HCT116 (cell line): ENCODE measurements around the gene CIT. TPM values are rescaled to one million over a fixed set of nuclear protein-coding genes. Genes with fewer than 3 reads are reported as not detected.

ENCODE experiments used
- ATAC-seq: fragments of 200-7000 bp; cut with Tn5 transposase; 2 replicates; pipeline ENCODE4 v1.9.1; 2020; ENCODE audit warnings: mild to moderate bottlenecking, moderate library complexity
- BruUV-seq: library from RNA; stranded (reverse); fragments of 400-500 nt; replicated peaks from 2 replicates; lab custom pipeline; 2021; lab: Mats Ljungman, UMichigan
- CTCF ChIA-PET: fragments of 300-600 bp; sonication (Branson Sonifier 250); formaldehyde crosslinking; loops from one replicate; lab custom pipeline; 2021; ENCODE audit warnings: antibody characterized with exemption; lab: Charles Lee
- POLR2A ChIA-PET: fragments of 300-600, 350-600 bp; sonication (Branson Sonifier 250); formaldehyde crosslinking; loops from one replicate; lab custom pipeline; 2021; ENCODE audit warnings: antibody characterized with exemption; lab: Charles Lee
- RAD21 ChIA-PET, 2 experiments: fragments of 300-600 bp; sonication (Branson Sonifier 250); formaldehyde crosslinking; loops; one replicate each; lab custom pipeline; 2023; ENCODE audit warnings: low total read pairs in 2 of 2; ENCODE audit not compliant: uncharacterized antibody in 2 of 2, unreplicated experiment in 2 of 2, low non-redundant PET in 1 of 2; lab: Charles Lee
- DNase-seq: peaks from one replicate; pipeline ENCODE4 v3.0.0-alpha.2; 2010; ENCODE audit warnings: low read depth, low spot score
- H2AFZ ChIP-seq: fragments of 200-600 bp; shearing (Covaris generic), sonication (generic); 2 replicates; pipeline ENCODE4 v1.6.1; 2017; ENCODE audit warnings: low read depth, mixed run types, mixed read lengths, antibody characterized with exemption, low read length; ENCODE audit not compliant: poor library complexity, severe bottlenecking
- H3K27ac ChIP-seq: 2 replicates; pipeline ENCODE4 v1.5.1; 2012; ENCODE audit warnings: low read depth, low read length
- H3K27me3 ChIP-seq: fragments of 200-600 bp; sonication (generic); 2 replicates; pipeline ENCODE4 v1.6.1; 2016; ENCODE audit warnings: mixed run types, low read length, mixed read lengths; ENCODE audit not compliant: insufficient read depth
- H3K36me3 ChIP-seq, 2 experiments: fragments of 200-500 bp in 1 of 2; fragments of 200-600 bp in 1 of 2; sonication (Bioruptor generic) in 1 of 2; sonication (generic) in 1 of 2; 2 replicates each; pipeline versions ENCODE4 v1.5.1 to v1.6.1; 2014 to 2016; ENCODE audit warnings: low read length in 2 of 2, inconsistent platforms in 1 of 2, mixed read lengths in 1 of 2, mixed run types in 1 of 2; ENCODE audit not compliant: insufficient read depth in 2 of 2, control insufficient read depth in 1 of 2
- H3K4me1 ChIP-seq, 2 experiments: fragments of 200-600 bp in 1 of 2; sonication (generic) in 1 of 2; 2 replicates each; pipeline versions ENCODE4 v1.5.1 to v1.6.1; 2012 to 2017; ENCODE audit warnings: low read length in 2 of 2, inconsistent platforms in 1 of 2, mild to moderate bottlenecking in 1 of 2, mixed read lengths in 1 of 2, mixed run types in 1 of 2, moderate library complexity in 1 of 2; ENCODE audit not compliant: insufficient read depth in 2 of 2, control insufficient read depth in 1 of 2
- H3K4me2 ChIP-seq: fragments of 200-600 bp; sonication (generic); 2 replicates; pipeline ENCODE4 v1.6.1; 2017; ENCODE audit warnings: mixed run types, low read length, mixed read lengths
- H3K4me3 ChIP-seq, 2 experiments: fragments of 200-600 bp in 1 of 2; sonication (generic) in 1 of 2; replicated peaks in 1 of 2; 2 replicates each; pipeline ENCODE4 v1.5.1; 2011 to 2016; ENCODE audit warnings: low read length in 2 of 2, control low read depth in 1 of 2, low read depth in 1 of 2, mild to moderate bottlenecking in 1 of 2, mixed read lengths in 1 of 2, mixed run types in 1 of 2
- H3K79me2 ChIP-seq: fragments of 200-600 bp; sonication (generic); 2 replicates; pipeline ENCODE4 v1.6.1; 2017; ENCODE audit warnings: mild to moderate bottlenecking, mixed run types, low read length, moderate library complexity, mixed read lengths; ENCODE audit not compliant: insufficient read depth
- H3K9ac ChIP-seq: fragments of 200-600 bp; sonication (generic); 2 replicates; pipeline ENCODE4 v1.6.1; 2016; ENCODE audit warnings: low read length, mixed read lengths
- H3K9me2 ChIP-seq: fragments of 200-600 bp; sonication (generic), shearing (Covaris generic); 2 replicates; pipeline ENCODE4 v1.6.1; 2017; ENCODE audit warnings: mixed run types, mild to moderate bottlenecking, moderate library complexity; ENCODE audit not compliant: insufficient read depth
- H3K9me3 ChIP-seq, 2 experiments: fragments of 200-500 bp in 1 of 2; fragments of 200-600 bp in 1 of 2; sonication (Bioruptor generic) in 1 of 2; sonication (generic) in 1 of 2; 2 replicates each; pipeline ENCODE4 v1.6.1; 2014 to 2017; ENCODE audit warnings: low read length in 2 of 2, mixed read lengths in 2 of 2, inconsistent platforms in 1 of 2, low read depth in 1 of 2, mild to moderate bottlenecking in 1 of 2, mixed run types in 1 of 2, moderate library complexity in 1 of 2; ENCODE audit not compliant: control insufficient read depth in 1 of 2, insufficient read depth in 1 of 2
- H4K20me1 ChIP-seq: fragments of 200-600 bp; sonication (generic), shearing (Covaris generic); 2 replicates; pipeline ENCODE4 v1.6.1; 2017; ENCODE audit warnings: mixed run types, mild to moderate bottlenecking, moderate library complexity; ENCODE audit not compliant: insufficient read depth
- ATF3 ChIP-seq: IDR thresholded peaks from 2 replicates; pipeline ENCODE4 v1.6.1; 2012
- CBX3 ChIP-seq: IDR thresholded peaks from 2 replicates; pipeline ENCODE4 v1.6.1; 2012; ENCODE audit warnings: low read depth
- CTCF ChIP-seq, 3 experiments: fragments of 200-600 bp in 1 of 3; sonication (generic) in 1 of 3; IDR thresholded peaks in 2 of 3; conservative IDR thresholded peaks in 1 of 3; 2 replicates each; pipeline ENCODE4 v1.5.1; 2012 to 2017; ENCODE audit warnings: low read depth in 2 of 3, low read length in 2 of 3, antibody characterized with exemption in 1 of 3, borderline replicate concordance in 1 of 3, control low read depth in 1 of 3, mild to moderate bottlenecking in 1 of 3, mixed read lengths in 1 of 3, mixed run types in 1 of 3, moderate library complexity in 1 of 3; ENCODE audit not compliant: insufficient read depth in 1 of 3
- EGR1 ChIP-seq: IDR thresholded peaks from 2 replicates; pipeline ENCODE4 v1.6.1; 2012; ENCODE audit warnings: low read depth
- EZH2phosphoT487 ChIP-seq: fragments of 200-600 bp; IDR thresholded peaks from 2 replicates; pipeline ENCODE4 v1.6.1; 2018; ENCODE audit warnings: antibody characterized with exemption, borderline replicate concordance
- FOSL1 ChIP-seq: IDR thresholded peaks from 2 replicates; pipeline ENCODE4 v1.6.1; 2012; ENCODE audit warnings: low read depth
- REST ChIP-seq: IDR thresholded peaks from 2 replicates; pipeline ENCODE4 v1.6.1; 2012; ENCODE audit warnings: low read depth
- SIN3A ChIP-seq: IDR thresholded peaks from 2 replicates; pipeline ENCODE4 v1.6.1; 2012; ENCODE audit warnings: low read depth
- SRF ChIP-seq: IDR thresholded peaks from 2 replicates; pipeline ENCODE4 v1.6.1; 2012; ENCODE audit warnings: low read depth
- TCF7L2 ChIP-seq: IDR thresholded peaks from 2 replicates; pipeline ENCODE4 v1.7.0; 2011; ENCODE audit warnings: borderline replicate concordance, inconsistent platforms; ENCODE audit not compliant: insufficient read depth, insufficient read length; ENCODE audit errors: extremely low read depth
- YY1 ChIP-seq: IDR thresholded peaks from 2 replicates; pipeline ENCODE4 v1.6.1; 2011; ENCODE audit warnings: low read length, low read depth, moderate library complexity, mild to moderate bottlenecking; ENCODE audit not compliant: insufficient replicate concordance; ENCODE audit errors: extremely low read depth
- intact Hi-C: fragments of 100-400 bp; cut with micrococcal nuclease; formaldehyde crosslinking; loops from 2 replicates; pipeline ENCODE4 v1.10.0; 2022
- total RNA-seq: library from RNA; stranded (reverse); gene quantifications from one replicate; pipeline ENCODE4 v1.2.1, GENCODE V29; 2021; ENCODE audit not compliant: unreplicated experiment

CIT gene
- total RNA-seq, 1 experiment from 2014 or later, result 54.2 TPM

GRCh38 chr12:119803381-119803791, 73.7 kb downstream of the CIT start (continued):
- no peak for TF ChIP-seq REST
- no peak for TF ChIP-seq EGR1
- TF ChIP-seq EZH2phosphoT487, result no peak
- no peak for TF ChIP-seq TCF7L2
- TF ChIP-seq SIN3A, result no peak

GRCh38 chr12:119802472-119802871, 74.6 kb downstream of the CIT start:
- peaks cover 11% of the 10 kb centered on the region for H3K79me2 ChIP-seq
- no peak overlapping the region for H3K27ac ChIP-seq
- BruUV-seq, result no TSS peak
- no peaks in the 10 kb centered on the region; a peak in 1 of 4 replicates for H3K36me3 ChIP-seq
- H4K20me1 ChIP-seq, result peaks cover 6% of the 10 kb centered on the region; the same call in 1 of the 2 replicates
- intact Hi-C loops, result no loop called here
- H3K9ac ChIP-seq, result no peak overlapping the region
- H3K9me2 ChIP-seq, result no peaks in the 10 kb centered on the region
- no peak for ATAC-seq
- TF ChIP-seq CTCF (IDR thresholded peaks at IDR 0.05 in 2 of 3, conservative IDR thresholded peaks at IDR 0.05 in 1 of 3; ENCODE audit: borderline replicate concordance in 1 of 3, insufficient read depth in 1 of 3, low read depth in 2 of 3, low read length in 2 of 3) (no peak), ATF3 (no peak), FOSL1 (no peak), YY1 (no peak), SRF (no peak), CBX3 (no peak), EGR1 (no peak)
- no peak overlapping the region for H2AFZ ChIP-seq
- no peak overlapping the region for H3K4me3 ChIP-seq
- POLR2A ChIA-PET, result no interaction called here
- H3K9me3 ChIP-seq, result no peaks in the 10 kb centered on the region
- DNase-seq, result no peak
- RAD21 ChIA-PET, result no interaction called here
- no peaks in the 10 kb centered on the region for H3K27me3 ChIP-seq
- H3K4me2 ChIP-seq, result no peak overlapping the region
- H3K4me1 ChIP-seq, result peaks cover 0 to 18% of the 10 kb centered on the region in 2 experiments; a peak in 3 of 4 replicates
- CTCF ChIA-PET, result interaction anchor here (2.0 kb wide), 1 partner anchor 21 kb away, joined by 7 read pairs; no protein-coding TSS in a partner anchor
